Caco-2 (cell line): ENCODE results near the gene UPK1A. TPM values are rescaled to one million over a fixed set of nuclear protein-coding genes. Genes with fewer than 3 reads are reported as not detected.

Experiments used
- BruUV-seq: library from RNA; stranded (reverse); fragments of 400-500 nt; replicated peaks from 2 replicates; lab custom pipeline; 2021; lab: Mats Ljungman, UMichigan
- CTCF ChIA-PET: fragments of 300-600 bp; sonication (Branson Sonifier 250); formaldehyde crosslinking; loops from one replicate; lab custom pipeline; 2022; ENCODE audit warnings: antibody characterized with exemption; lab: Charles Lee
- POLR2A ChIA-PET: fragments of 300-600 bp; sonication (Branson Sonifier 250); formaldehyde crosslinking; loops from one replicate; lab custom pipeline; 2022; ENCODE audit warnings: antibody characterized with exemption; lab: Charles Lee
- DNase-seq, 2 experiments: peaks; one replicate each; pipeline versions ENCODE4 v3.0.0 to v3.0.0-alpha.2; 2020 to 2022
- H3K27me3 ChIP-seq: replicated peaks from 2 replicates; pipeline ENCODE4 v1.6.0; 2011; ENCODE audit warnings: low read length; ENCODE audit not compliant: control insufficient read depth, insufficient read depth
- H3K36me3 ChIP-seq: 2 replicates; pipeline ENCODE4 v1.5.1; 2011; ENCODE audit warnings: low read length; ENCODE audit not compliant: control insufficient read depth, insufficient read depth
- H3K4me1 ChIP-seq: fragments of 250-450 bp; sonication (Bioruptor Pico); 2 replicates; pipeline ENCODE4 v1.5.1; 2020; ENCODE audit warnings: mild to moderate bottlenecking
- H3K4me3 ChIP-seq: 2 replicates; pipeline ENCODE4 v1.5.1; 2011; ENCODE audit warnings: low read depth, mild to moderate bottlenecking, control low read depth, low read length
- H3K9me3 ChIP-seq: fragments of 250-450 bp; sonication (Bioruptor Pico); 2 replicates; pipeline ENCODE4 v1.5.1; 2020; ENCODE audit warnings: mild to moderate bottlenecking, moderate library complexity
- H3K27ac Mint-ChIP-seq: one replicate; pipeline ENCODE4 v1.8.0; 2022; ENCODE audit warnings: mixed read lengths; ENCODE audit not compliant: unreplicated experiment
- H3K27me3 Mint-ChIP-seq: one replicate; pipeline ENCODE4 v1.8.0; 2022; ENCODE audit warnings: mixed read lengths; ENCODE audit not compliant: insufficient read depth, unreplicated experiment
- H3K36me3 Mint-ChIP-seq: one replicate; pipeline ENCODE4 v1.8.0; 2022; ENCODE audit warnings: mild to moderate bottlenecking, mixed read lengths; ENCODE audit not compliant: insufficient read depth, unreplicated experiment
- H3K4me1 Mint-ChIP-seq: one replicate; pipeline ENCODE4 v1.8.0; 2022; ENCODE audit warnings: low read depth, mixed read lengths; ENCODE audit not compliant: unreplicated experiment
- H3K4me3 Mint-ChIP-seq: one replicate; pipeline ENCODE4 v1.8.0; 2022; ENCODE audit warnings: mild to moderate bottlenecking, moderate library complexity, mixed read lengths; ENCODE audit not compliant: unreplicated experiment
- H3K9me3 Mint-ChIP-seq: one replicate; pipeline ENCODE4 v1.8.0; 2022; ENCODE audit warnings: mixed read lengths; ENCODE audit not compliant: unreplicated experiment
- intact Hi-C: fragments of 100-400 bp; cut with micrococcal nuclease; formaldehyde crosslinking; loops from one replicate; pipeline ENCODE4 v1.10.0; 2022; ENCODE audit not compliant: unreplicated experiment
- total RNA-seq: library from RNA; stranded (reverse); gene quantifications from 2 replicates; pipeline ENCODE4 v1.2.3, GENCODE V29; 2022
- TF ChIP-seq, protein P1 (sequence below), 2 experiments: fragments of 200-600 bp in 1 of 2; IDR thresholded peaks; 1 replicate in 1 of 2; 2 replicates in 1 of 2; pipeline versions ENCODE4 v1.5.1 to v1.8.0; 2011 to 2022; ENCODE audit warnings: antibody characterized with exemption in 1 of 2, control low read depth in 1 of 2, inconsistent platforms in 1 of 2, low read depth in 1 of 2, low read length in 1 of 2, mild to moderate bottlenecking in 1 of 2, moderate library complexity in 1 of 2; ENCODE audit not compliant: insufficient read depth in 1 of 2, severe bottlenecking in 1 of 2, unreplicated experiment in 1 of 2

Gene UPK1A
- total RNA-seq, 1 experiment from 2014 or later = not detected

DNA sequence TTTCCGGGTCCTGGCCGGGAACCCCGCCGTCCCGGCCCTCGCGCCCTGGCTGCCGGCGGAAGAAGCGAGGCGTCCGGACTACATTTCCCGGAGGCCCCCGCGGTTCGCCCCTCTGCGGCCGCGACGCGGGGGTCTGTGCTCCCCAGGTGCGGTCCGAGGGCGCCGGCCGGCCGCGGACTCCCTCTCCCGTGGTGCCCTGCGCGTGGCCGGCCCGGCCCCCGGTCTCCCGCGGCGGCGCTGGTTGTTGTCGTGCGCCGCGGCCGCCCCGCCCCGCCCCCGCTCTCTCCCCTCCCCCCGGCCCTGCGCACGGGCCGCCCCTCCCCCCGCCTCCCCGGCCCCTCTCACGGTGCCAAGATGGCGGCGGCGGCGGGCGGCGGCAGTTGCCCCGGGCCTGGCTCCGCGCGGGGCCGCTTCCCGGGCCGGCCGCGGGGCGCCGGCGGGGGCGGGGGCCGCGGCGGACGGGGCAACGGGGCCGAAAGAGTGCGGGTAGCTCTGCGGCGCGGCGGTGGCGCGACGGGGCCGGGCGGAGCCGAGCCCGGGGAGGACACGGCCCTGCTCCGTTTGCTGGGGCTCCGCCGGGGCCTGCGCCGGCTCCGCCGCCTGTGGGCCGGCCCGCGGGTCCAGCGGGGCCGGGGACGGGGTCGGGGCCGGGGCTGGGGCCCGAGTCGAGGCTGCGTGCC is 51.5 kb downstream of the UPK1A start, which contains the start of gene KMT2B:
TSS of gene KMT2B (plus strand) at position 339 of the 680 bp plus-strand sequence. CDS start at position 355, 16 bp downstream.
- TF ChIP-seq, protein P1, sequence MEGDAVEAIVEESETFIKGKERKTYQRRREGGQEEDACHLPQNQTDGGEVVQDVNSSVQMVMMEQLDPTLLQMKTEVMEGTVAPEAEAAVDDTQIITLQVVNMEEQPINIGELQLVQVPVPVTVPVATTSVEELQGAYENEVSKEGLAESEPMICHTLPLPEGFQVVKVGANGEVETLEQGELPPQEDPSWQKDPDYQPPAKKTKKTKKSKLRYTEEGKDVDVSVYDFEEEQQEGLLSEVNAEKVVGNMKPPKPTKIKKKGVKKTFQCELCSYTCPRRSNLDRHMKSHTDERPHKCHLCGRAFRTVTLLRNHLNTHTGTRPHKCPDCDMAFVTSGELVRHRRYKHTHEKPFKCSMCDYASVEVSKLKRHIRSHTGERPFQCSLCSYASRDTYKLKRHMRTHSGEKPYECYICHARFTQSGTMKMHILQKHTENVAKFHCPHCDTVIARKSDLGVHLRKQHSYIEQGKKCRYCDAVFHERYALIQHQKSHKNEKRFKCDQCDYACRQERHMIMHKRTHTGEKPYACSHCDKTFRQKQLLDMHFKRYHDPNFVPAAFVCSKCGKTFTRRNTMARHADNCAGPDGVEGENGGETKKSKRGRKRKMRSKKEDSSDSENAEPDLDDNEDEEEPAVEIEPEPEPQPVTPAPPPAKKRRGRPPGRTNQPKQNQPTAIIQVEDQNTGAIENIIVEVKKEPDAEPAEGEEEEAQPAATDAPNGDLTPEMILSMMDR (IDR thresholded peaks at IDR 0.05; ENCODE audit: insufficient read depth in 1 of 2, low read depth in 1 of 2, low read length in 1 of 2, severe bottlenecking in 1 of 2, unreplicated experiment in 1 of 2) = no peak
- peaks cover 34% of the 10 kb centered on the region for H3K36me3 Mint-ChIP-seq
- Histone ChIP-seq H3K4me3 (peak within 1 kb of the TSS; percentile 91), H3K9me3 (no peaks in the 10 kb centered on the region), H3K27me3 (no peaks in the 10 kb centered on the region), H3K36me3 (peaks cover 1% of the 10 kb centered on the region; the same call in 1 of the 2 replicates), H3K4me1 (peaks cover 8% of the 10 kb centered on the region)
- peak within 1 kb of the TSS; percentile 81 for H3K4me3 Mint-ChIP-seq
- H3K27me3 Mint-ChIP-seq = no peaks in the 10 kb centered on the region
- no TSS peak for BruUV-seq
- H3K9me3 Mint-ChIP-seq = no peaks in the 10 kb centered on the region
- H3K4me1 Mint-ChIP-seq = peaks cover 16% of the 10 kb centered on the region
- CTCF ChIA-PET = no interaction called here
- peak in 1 of 2 experiments; percentile 98 for DNase-seq
- POLR2A ChIA-PET = interaction anchor here (1.0 kb wide), 1 partner anchor 22 kb away, joined by 4 read pairs; no protein-coding TSS in a partner anchor
- intact Hi-C loops = loop anchor here (1.0 to 5.0 kb wide), 8 partner anchors 16 to 213 kb away; partner anchors contain the start of genes COX6B1 and LIN37
- H3K27ac Mint-ChIP-seq = peak within 1 kb of the TSS; percentile 82

DNA sequence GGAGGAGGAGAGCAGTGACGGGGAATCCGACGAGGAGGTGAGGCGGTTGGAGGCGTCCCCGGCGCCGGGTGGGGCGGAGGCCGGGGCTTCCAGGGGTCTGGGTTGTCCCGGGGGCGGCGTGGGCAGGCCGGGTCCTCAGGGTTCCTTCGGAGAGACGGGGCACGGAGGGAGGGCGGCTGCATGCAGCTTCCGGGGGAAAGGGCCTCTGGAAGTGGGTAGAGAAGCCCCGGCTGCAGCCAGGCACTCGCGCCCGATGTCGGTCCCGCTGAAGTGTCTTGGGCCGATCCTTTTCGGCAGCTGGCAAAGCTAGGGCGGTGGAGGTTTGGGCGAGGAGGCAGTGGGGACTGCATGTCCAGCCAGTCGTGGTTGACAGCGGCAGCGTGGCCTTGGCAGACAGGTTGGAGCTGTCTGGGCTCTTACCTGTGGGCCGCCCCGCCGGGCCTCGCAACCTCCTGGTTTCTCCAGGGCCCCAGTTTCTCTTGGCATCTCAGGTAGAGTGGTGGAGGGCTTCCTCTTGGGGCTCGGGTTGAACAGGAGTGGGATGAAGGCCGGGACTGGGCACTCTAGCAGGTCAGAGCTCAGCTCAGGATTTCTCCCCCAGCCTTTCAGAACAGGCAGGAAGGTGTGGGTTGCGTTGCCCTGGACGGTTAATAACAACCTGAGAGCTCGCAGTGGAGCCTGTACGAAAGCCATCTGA is 52.2 kb downstream of the UPK1A start:
- no peaks in the 10 kb centered on the region for H3K27me3 ChIP-seq
- Mint-ChIP-seq H3K4me3 (peak overlapping the region; percentile 79), H3K27ac (peak overlapping the region; percentile 70), H3K36me3 (peaks cover 40% of the 10 kb centered on the region), H3K27me3 (no peaks in the 10 kb centered on the region), H3K9me3 (no peaks in the 10 kb centered on the region), H3K4me1 (peaks cover 16% of the 10 kb centered on the region)
- peak in 1 of 2 experiments; percentile 42 for DNase-seq
- intact Hi-C loops = loop anchor here (5.0 kb wide), 1 partner anchor 71 kb away; the partner anchor contains the start of gene COX6B1
- POLR2A ChIA-PET = interaction anchor here (0.5 to 1.0 kb wide), 3 partner anchors 22 to 209 kb away, joined by 3 to 5 read pairs (median 4); no protein-coding TSS in a partner anchor
- CTCF ChIA-PET = interaction anchor here (0.6 to 1.0 kb wide), 2 partner anchors 22 to 260 kb away, joined by 3 to 5 read pairs; no protein-coding TSS in a partner anchor
- TSS peak; percentile 28 for BruUV-seq
- H3K36me3 ChIP-seq = peaks cover 4% of the 10 kb centered on the region
- H3K9me3 ChIP-seq = no peaks in the 10 kb centered on the region
- TF ChIP-seq, protein P1 (IDR thresholded peaks at IDR 0.05; ENCODE audit: insufficient read depth in 1 of 2, low read depth in 1 of 2, low read length in 1 of 2, severe bottlenecking in 1 of 2, unreplicated experiment in 1 of 2) = no peak
- peak overlapping the region; percentile 79 for H3K4me3 ChIP-seq
- H3K4me1 ChIP-seq = peaks cover 8% of the 10 kb centered on the region
